GM06990 (cell line): Measurements from ENCODE around the gene ZNF512.

Experiments
- DNase-seq: peaks from one replicate; pipeline ENCODE4 v3.0.0-alpha.2; 2011; ENCODE audit not compliant: insufficient read length; ENCODE audit errors: extremely low read depth
- H3K27me3 ChIP-seq: replicated peaks from 2 replicates; pipeline ENCODE4 v1.6.0; 2011; ENCODE audit warnings: low read length; ENCODE audit not compliant: control insufficient read depth, insufficient read depth
- H3K36me3 ChIP-seq: 2 replicates; pipeline ENCODE4 v1.5.1; 2011; ENCODE audit warnings: low read length; ENCODE audit not compliant: control insufficient read depth, insufficient read depth
- H3K4me3 ChIP-seq: replicated peaks from 2 replicates; pipeline ENCODE4 v1.5.1; 2011; ENCODE audit warnings: low read depth, mild to moderate bottlenecking, control low read depth, low read length
- CTCF ChIP-seq: IDR thresholded peaks from 2 replicates; pipeline ENCODE4 v1.5.1; 2011; ENCODE audit warnings: low read length, control low read depth, mild to moderate bottlenecking, inconsistent platforms; ENCODE audit not compliant: insufficient read depth, poor library complexity, severe bottlenecking

The ZNF512 gene

GRCh38 chr2:27638037-27638637 lies 55.3 kb downstream of the ZNF512 start:
- Histone ChIP-seq H3K27me3 (no peaks in the 10 kb centered on the region), H3K4me3 (no peak overlapping the region), H3K36me3 (peaks cover 11% of the 10 kb centered on the region)
- no peak for DNase-seq
- no peak for TF ChIP-seq CTCF

- H3K36me3 ChIP-seq, result peaks cover 11% of the 10 kb centered on the region
- H3K27me3 ChIP-seq, result no peaks in the 10 kb centered on the region
- no peak for DNase-seq
- no peak overlapping the region for H3K4me3 ChIP-seq
- TF ChIP-seq CTCF, result no peak
Observed at GRCh38 chr2:27638709-27639108, 55.9 kb downstream of the ZNF512 start.

- H3K36me3 ChIP-seq, result peaks cover 9% of the 10 kb centered on the region
- H3K27me3 ChIP-seq, result no peaks in the 10 kb centered on the region
- H3K4me3 ChIP-seq, result no peak overlapping the region
- no peak for DNase-seq
- no peak for TF ChIP-seq CTCF
Observed at GRCh38 chr2:27640722-27641245, 57.9 kb downstream of the ZNF512 start.

- H3K4me3 ChIP-seq, result no peak overlapping the region
- peaks cover 7% of the 10 kb centered on the region for H3K36me3 ChIP-seq
- TF ChIP-seq CTCF, result no peak
Observed at GRCh38 chr2:27645197-27645596, 62.4 kb downstream of the ZNF512 start.

GRCh38 chr2:27647289-27647688 lies 64.4 kb downstream of the ZNF512 start:
- TF ChIP-seq CTCF, result no peak
- Histone ChIP-seq H3K36me3 (peaks cover 11% of the 10 kb centered on the region), H3K4me3 (no peak overlapping the region), H3K27me3 (no peaks in the 10 kb centered on the region)
- DNase-seq, result no peak

More at GRCh38 chr2:27645197-27645596, 62.4 kb downstream of the ZNF512 start:
- no peak for DNase-seq
- H3K27me3 ChIP-seq, result no peaks in the 10 kb centered on the region

- no peak for DNase-seq
- Histone ChIP-seq H3K27me3 (no peaks in the 10 kb centered on the region), H3K36me3 (peaks cover 10% of the 10 kb centered on the region), H3K4me3 (no peak overlapping the region)
- no peak for TF ChIP-seq CTCF
Observed at GRCh38 chr2:27647737-27648136, 64.9 kb downstream of the ZNF512 start.
